HepG2 (cell line): ENCODE results near the gene GSTM4. TPM values are rescaled to one million over a fixed set of nuclear protein-coding genes. Genes with fewer than 3 reads are reported as not detected.
A peak's percentile ranks its signal among the peaks of the same experiment; 100 is the strongest.

Experiments used
- ATF7-NPFF ChIP-seq: sonication (generic); formaldehyde crosslinking; IDR thresholded peaks from 2 replicates; pipeline ENCODE4 v1.8.1; 2023; ENCODE audit warnings: mild to moderate bottlenecking, low read depth, missing genetic modification reagents, moderate library complexity
- ELF1 ChIP-seq: sonication (generic); formaldehyde crosslinking; IDR thresholded peaks from 2 replicates; pipeline ENCODE4 v1.4.0; 2020; ENCODE audit warnings: missing genetic modification reagents
- KDM5B ChIP-seq: sonication (generic); formaldehyde crosslinking; IDR thresholded peaks from 2 replicates; pipeline ENCODE4 v1.4.0; 2020; ENCODE audit warnings: missing genetic modification reagents, mild to moderate bottlenecking, borderline replicate concordance
- MXI1 ChIP-seq: IDR thresholded peaks from 3 replicates; pipeline ENCODE4 v1.6.1; 2012; ENCODE audit warnings: low read depth, low read length, inconsistent platforms, borderline replicate concordance
- NFIB ChIP-seq: sonication (generic); formaldehyde crosslinking; IDR thresholded peaks from 2 replicates; pipeline ENCODE4 v1.9.0; 2021; ENCODE audit warnings: missing genetic modification reagents, mild to moderate bottlenecking, borderline replicate concordance
- SP4 ChIP-seq: sonication (generic); formaldehyde crosslinking; IDR thresholded peaks from 2 replicates; pipeline ENCODE4 v1.8.1; 2023; ENCODE audit warnings: mild to moderate bottlenecking, missing genetic modification reagents
- YEATS4 ChIP-seq: sonication (generic); formaldehyde crosslinking; IDR thresholded peaks from 2 replicates; pipeline ENCODE4 v1.4.0; 2020; ENCODE audit warnings: missing genetic modification reagents, borderline replicate concordance
- ZNF569 ChIP-seq: sonication (generic); formaldehyde crosslinking; IDR thresholded peaks from 2 replicates; pipeline ENCODE4 v1.5.0; 2020; ENCODE audit warnings: mild to moderate bottlenecking, missing genetic modification reagents, moderate library complexity, borderline replicate concordance
- ZNF607 ChIP-seq: sonication (generic); formaldehyde crosslinking; IDR thresholded peaks from 2 replicates; pipeline ENCODE4 v1.5.1; 2020; ENCODE audit warnings: missing genetic modification reagents, mild to moderate bottlenecking, borderline replicate concordance
- ZNF614 ChIP-seq: IDR thresholded peaks from 2 replicates; pipeline ENCODE4 v1.6.1; 2018; ENCODE audit warnings: missing biosample characterization, missing genetic modification reagents, inconsistent platforms, borderline replicate concordance
- ZNF747 ChIP-seq: sonication (generic); formaldehyde crosslinking; IDR thresholded peaks from 2 replicates; pipeline ENCODE4 v1.8.1; 2023; ENCODE audit warnings: missing genetic modification reagents, mild to moderate bottlenecking, borderline replicate concordance
- ZNF777 ChIP-seq: sonication (generic); formaldehyde crosslinking; IDR thresholded peaks from 2 replicates; pipeline ENCODE4 v1.4.0; 2020; ENCODE audit warnings: missing genetic modification reagents
- ZNF841 ChIP-seq: sonication (generic); formaldehyde crosslinking; IDR thresholded peaks from 2 replicates; pipeline ENCODE4 v1.8.1; 2023; ENCODE audit warnings: missing genetic modification reagents, borderline replicate concordance
- polyA plus RNA-seq, 8 experiments: library from polyadenylated mRNA; depleted of rRNA in 3 of 8; stranded (reverse) in 7 of 8; unstranded in 1 of 8; fragments of >200 nt; fragmentation: Illumina TruSeq in 4 of 8; extraction: Trizol in 4 of 8; gene quantifications; 2 replicates each; pipeline versions ENCODE4 v1.2.1 to v1.2.3, GENCODE V29; 2011 to 2016; ENCODE audit warnings: low read depth in 4 of 8, missing spikeins in 1 of 8, mixed read lengths in 1 of 8; ENCODE audit not compliant: insufficient read depth in 1 of 8
- total RNA-seq, 5 experiments: library from RNA; depleted of rRNA; stranded (reverse); fragments of >200 nt; fragmentation: Illumina TruSeq; extraction: Trizol; gene quantifications; 2 replicates each; pipeline ENCODE4 v1.2.3, GENCODE V29; 2016; ENCODE audit warnings: low read depth in 1 of 5
- TF ChIP-seq, protein P1 (sequence below): sonication (generic); formaldehyde crosslinking; IDR thresholded peaks from 2 replicates; pipeline ENCODE4 v1.4.0; 2020; ENCODE audit warnings: missing genetic modification reagents
- TF ChIP-seq, protein P2 (sequence below): sonication (generic); formaldehyde crosslinking; IDR thresholded peaks from 2 replicates; pipeline ENCODE4 v1.8.0; 2022; ENCODE audit warnings: mild to moderate bottlenecking, missing genetic modification reagents, borderline replicate concordance
- TF ChIP-seq, protein P3 (sequence below): sonication (generic); formaldehyde crosslinking; conservative IDR thresholded peaks from 2 replicates; pipeline ENCODE4 v1.8.1; 2023; ENCODE audit warnings: missing genetic modification reagents
- TF ChIP-seq, protein P4 (sequence below): sonication (generic); formaldehyde crosslinking; IDR thresholded peaks from 2 replicates; pipeline ENCODE4 v1.4.0; 2020; ENCODE audit warnings: missing genetic modification reagents

The GSTM4 gene
- total and polyA plus RNA-seq, 2 of the 13 experiments (the other 11 are each of a cell fraction or from before 2014, with no cell fraction given), result 25.3 to 40.8 TPM

DNA sequence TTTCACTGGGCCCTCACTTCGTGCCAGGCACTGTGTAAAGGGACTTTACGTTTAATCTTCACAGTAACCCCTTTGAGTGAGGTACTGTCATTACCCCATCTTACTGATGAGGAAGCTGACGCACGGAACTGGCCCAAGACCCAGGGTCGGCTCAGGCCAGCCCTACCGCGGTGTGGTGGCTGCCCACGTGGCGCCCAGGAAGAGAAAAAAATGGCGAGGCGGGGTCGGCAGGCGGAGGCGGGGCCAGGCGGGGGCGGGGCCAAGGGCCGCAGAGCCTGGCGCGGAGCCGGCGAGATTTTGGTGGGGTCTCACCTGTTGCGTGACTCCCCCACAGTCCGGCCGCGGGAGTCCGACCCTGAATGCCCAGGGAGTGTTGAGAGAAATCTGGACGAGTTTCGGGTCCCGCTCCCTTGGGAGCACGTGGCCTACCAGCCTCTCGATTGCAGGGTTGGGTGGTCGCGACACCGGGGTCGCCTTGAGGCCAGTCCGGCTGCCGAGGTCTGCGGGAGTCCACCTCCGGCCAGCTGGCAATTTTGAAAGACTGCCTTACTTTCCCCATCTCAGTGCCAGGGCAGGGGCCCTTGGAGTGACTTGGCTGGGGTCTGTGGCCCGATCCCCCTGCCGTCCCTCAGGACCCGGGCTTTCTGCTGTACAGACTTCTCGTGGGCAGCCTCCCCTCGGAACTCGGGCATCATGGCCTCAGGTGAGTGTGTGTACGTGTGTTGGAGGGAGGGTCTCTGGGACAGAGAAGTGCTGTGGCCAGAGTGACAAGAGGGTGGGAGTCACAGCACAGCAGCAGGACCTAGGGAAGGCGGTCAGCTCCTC lies 36.1 kb upstream of the GSTM4 start, which contains the start of the genes AMPD2 and GNAT2 (continued):
- 0 out of 2 replicates have a peak, but pooled peaks have one; percentile 14 for TF ChIP-seq ZNF747 (CRISPR knock-in tag)
- peak; percentile 96 for TF ChIP-seq YEATS4
- no peak for TF ChIP-seq ZNF841 (CRISPR knock-in tag)
- 0 out of 2 replicates have a peak, but pooled peaks have one; percentile 28 for TF ChIP-seq ZNF777 (CRISPR knock-in tag)
- TF ChIP-seq, protein P1, sequence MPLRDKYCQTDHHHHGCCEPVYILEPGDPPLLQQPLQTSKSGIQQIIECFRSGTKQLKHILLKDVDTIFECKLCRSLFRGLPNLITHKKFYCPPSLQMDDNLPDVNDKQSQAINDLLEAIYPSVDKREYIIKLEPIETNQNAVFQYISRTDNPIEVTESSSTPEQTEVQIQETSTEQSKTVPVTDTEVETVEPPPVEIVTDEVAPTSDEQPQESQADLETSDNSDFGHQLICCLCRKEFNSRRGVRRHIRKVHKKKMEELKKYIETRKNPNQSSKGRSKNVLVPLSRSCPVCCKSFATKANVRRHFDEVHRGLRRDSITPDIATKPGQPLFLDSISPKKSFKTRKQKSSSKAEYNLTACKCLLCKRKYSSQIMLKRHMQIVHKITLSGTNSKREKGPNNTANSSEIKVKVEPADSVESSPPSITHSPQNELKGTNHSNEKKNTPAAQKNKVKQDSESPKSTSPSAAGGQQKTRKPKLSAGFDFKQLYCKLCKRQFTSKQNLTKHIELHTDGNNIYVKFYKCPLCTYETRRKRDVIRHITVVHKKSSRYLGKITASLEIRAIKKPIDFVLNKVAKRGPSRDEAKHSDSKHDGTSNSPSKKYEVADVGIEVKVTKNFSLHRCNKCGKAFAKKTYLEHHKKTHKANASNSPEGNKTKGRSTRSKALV, result peak; percentile 66; the same call in 1 of the 2 replicates
- peak; percentile 71; the same call in 1 of the 2 replicates for TF ChIP-seq KDM5B
- TF ChIP-seq ZNF614 (CRISPR knock-in tag), result 0 out of 2 replicates have a peak, but pooled peaks have one; percentile 18
- TF ChIP-seq, protein P2, sequence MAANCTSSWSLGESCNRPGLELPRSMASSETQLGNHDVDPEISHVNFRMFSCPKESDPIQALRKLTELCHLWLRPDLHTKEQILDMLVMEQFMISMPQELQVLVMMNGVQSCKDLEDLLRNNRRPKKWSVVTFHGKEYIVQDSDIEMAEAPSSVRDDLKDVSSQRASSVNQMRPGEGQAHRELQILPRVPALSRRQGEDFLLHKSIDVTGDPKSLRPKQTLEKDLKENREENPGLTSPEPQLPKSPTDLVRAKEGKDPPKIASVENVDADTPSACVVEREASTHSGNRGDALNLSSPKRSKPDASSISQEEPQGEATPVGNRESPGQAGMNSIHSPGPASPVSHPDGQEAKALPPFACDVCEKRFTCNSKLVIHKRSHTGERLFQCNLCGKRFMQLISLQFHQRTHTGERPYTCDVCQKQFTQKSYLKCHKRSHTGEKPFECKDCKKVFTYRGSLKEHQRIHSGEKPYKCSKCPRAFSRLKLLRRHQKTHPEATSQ (CRISPR knock-in tag), result no peak
- peak; percentile 44; the same call in 1 of the 2 replicates for TF ChIP-seq ELF1 (CRISPR knock-in tag)
- TF ChIP-seq ZNF569 (CRISPR knock-in tag), result no peak
- peak; percentile 4; the same call in 1 of the 2 replicates for TF ChIP-seq ATF7-NPFF (CRISPR knock-in tag)
- peak; percentile 94 for TF ChIP-seq ZNF607 (CRISPR knock-in tag)
- TF ChIP-seq SP4 (CRISPR knock-in tag), result 0 out of 2 replicates have a peak, but pooled peaks have one; percentile 43
- no peak for TF ChIP-seq NFIB (CRISPR knock-in tag)
- TF ChIP-seq, protein P3, sequence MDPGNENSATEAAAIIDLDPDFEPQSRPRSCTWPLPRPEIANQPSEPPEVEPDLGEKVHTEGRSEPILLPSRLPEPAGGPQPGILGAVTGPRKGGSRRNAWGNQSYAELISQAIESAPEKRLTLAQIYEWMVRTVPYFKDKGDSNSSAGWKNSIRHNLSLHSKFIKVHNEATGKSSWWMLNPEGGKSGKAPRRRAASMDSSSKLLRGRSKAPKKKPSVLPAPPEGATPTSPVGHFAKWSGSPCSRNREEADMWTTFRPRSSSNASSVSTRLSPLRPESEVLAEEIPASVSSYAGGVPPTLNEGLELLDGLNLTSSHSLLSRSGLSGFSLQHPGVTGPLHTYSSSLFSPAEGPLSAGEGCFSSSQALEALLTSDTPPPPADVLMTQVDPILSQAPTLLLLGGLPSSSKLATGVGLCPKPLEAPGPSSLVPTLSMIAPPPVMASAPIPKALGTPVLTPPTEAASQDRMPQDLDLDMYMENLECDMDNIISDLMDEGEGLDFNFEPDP (CRISPR knock-in tag), result no peak
- TF ChIP-seq, protein P4, sequence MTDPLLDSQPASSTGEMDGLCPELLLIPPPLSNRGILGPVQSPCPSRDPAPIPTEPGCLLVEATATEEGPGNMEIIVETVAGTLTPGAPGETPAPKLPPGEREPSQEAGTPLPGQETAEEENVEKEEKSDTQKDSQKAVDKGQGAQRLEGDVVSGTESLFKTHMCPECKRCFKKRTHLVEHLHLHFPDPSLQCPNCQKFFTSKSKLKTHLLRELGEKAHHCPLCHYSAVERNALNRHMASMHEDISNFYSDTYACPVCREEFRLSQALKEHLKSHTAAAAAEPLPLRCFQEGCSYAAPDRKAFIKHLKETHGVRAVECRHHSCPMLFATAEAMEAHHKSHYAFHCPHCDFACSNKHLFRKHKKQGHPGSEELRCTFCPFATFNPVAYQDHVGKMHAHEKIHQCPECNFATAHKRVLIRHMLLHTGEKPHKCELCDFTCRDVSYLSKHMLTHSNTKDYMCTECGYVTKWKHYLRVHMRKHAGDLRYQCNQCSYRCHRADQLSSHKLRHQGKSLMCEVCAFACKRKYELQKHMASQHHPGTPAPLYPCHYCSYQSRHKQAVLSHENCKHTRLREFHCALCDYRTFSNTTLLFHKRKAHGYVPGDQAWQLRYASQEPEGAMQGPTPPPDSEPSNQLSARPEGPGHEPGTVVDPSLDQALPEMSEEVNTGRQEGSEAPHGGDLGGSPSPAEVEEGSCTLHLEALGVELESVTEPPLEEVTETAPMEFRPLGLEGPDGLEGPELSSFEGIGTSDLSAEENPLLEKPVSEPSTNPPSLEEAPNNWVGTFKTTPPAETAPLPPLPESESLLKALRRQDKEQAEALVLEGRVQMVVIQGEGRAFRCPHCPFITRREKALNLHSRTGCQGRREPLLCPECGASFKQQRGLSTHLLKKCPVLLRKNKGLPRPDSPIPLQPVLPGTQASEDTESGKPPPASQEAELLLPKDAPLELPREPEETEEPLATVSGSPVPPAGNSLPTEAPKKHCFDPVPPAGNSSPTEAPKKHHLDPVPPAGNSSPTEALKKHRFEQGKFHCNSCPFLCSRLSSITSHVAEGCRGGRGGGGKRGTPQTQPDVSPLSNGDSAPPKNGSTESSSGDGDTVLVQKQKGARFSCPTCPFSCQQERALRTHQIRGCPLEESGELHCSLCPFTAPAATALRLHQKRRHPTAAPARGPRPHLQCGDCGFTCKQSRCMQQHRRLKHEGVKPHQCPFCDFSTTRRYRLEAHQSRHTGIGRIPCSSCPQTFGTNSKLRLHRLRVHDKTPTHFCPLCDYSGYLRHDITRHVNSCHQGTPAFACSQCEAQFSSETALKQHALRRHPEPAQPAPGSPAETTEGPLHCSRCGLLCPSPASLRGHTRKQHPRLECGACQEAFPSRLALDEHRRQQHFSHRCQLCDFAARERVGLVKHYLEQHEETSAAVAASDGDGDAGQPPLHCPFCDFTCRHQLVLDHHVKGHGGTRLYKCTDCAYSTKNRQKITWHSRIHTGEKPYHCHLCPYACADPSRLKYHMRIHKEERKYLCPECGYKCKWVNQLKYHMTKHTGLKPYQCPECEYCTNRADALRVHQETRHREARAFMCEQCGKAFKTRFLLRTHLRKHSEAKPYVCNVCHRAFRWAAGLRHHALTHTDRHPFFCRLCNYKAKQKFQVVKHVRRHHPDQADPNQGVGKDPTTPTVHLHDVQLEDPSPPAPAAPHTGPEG (CRISPR knock-in tag), result peak; percentile 56; the same call in 1 of the 2 replicates
- TF ChIP-seq MXI1, result peak; percentile 98; the same call in 2 of the 3 replicates
